RCC 7860 (cell line): ENCODE data around the gene NLK.
"Not testable (repeated sequence)": the region's sequence is repeated elsewhere in the genome, so short reads cannot be mapped to it uniquely, and the experiment has no call there.

Experiments used
- DNase-seq: peaks from one replicate; pipeline ENCODE4 v3.0.0-alpha.2; 2015; ENCODE audit warnings: low spot score
- FAIRE-seq: peaks from 2 replicates; lab custom pipeline; 2012; peaks lifted over from hg19 to GRCh38; lab: Jason Lieb, UNC

Gene NLK

GRCh38 chr17:28227316-28228108 is 185.0 kb downstream of the NLK start:
- DNase-seq = no peak
- no peak for FAIRE-seq

GRCh38 chr17:28228109-28228840 is 185.8 kb downstream of the NLK start:
- no peak for DNase-seq
- FAIRE-seq = no peak

- no peak for DNase-seq
- FAIRE-seq = no peak
Observed at GRCh38 chr17:28228986-28229729, 186.7 kb downstream of the NLK start.

GRCh38 chr17:28230011-28230410 is 187.5 kb downstream of the NLK start:
- DNase-seq (no peak), FAIRE-seq (no peak)

- not testable (repeated sequence) for FAIRE-seq, DNase-seq
Observed at GRCh38 chr17:28230607-28231006, 188.1 kb downstream of the NLK start.

- not testable (repeated sequence) for DNase-seq, FAIRE-seq
Observed at GRCh38 chr17:28231624-28232023, 189.1 kb downstream of the NLK start.

GRCh38 chr17:28232966-28233870 is 190.7 kb downstream of the NLK start:
- not testable (repeated sequence) for DNase-seq, FAIRE-seq

GRCh38 chr17:28233872-28234856 is 191.7 kb downstream of the NLK start:
- not testable (repeated sequence) for FAIRE-seq, DNase-seq

GRCh38 chr17:28235066-28235700 is 192.7 kb downstream of the NLK start:
- DNase-seq, FAIRE-seq: not testable (repeated sequence)

- DNase-seq, FAIRE-seq: not testable (repeated sequence)
Observed at GRCh38 chr17:28236033-28236653, 193.7 kb downstream of the NLK start.

- FAIRE-seq, DNase-seq: not testable (repeated sequence)
Observed at GRCh38 chr17:28238547-28239270, 196.2 kb downstream of the NLK start.

- no peak for DNase-seq
- FAIRE-seq = no peak
Observed at GRCh38 chr17:28239271-28239624, 196.8 kb downstream of the NLK start.

- no peak for FAIRE-seq
Observed at GRCh38 chr17:28240688-28241340, 198.3 kb downstream of the NLK start.

GRCh38 chr17:28242791-28243190 is 200.3 kb downstream of the NLK start:
- no peak for DNase-seq
- FAIRE-seq = no peak

More at GRCh38 chr17:28240688-28241340, 198.3 kb downstream of the NLK start:
- no peak for DNase-seq

- not testable (repeated sequence) for FAIRE-seq, DNase-seq
Observed at GRCh38 chr17:28243268-28243667, 200.8 kb downstream of the NLK start.

GRCh38 chr17:28244446-28244845 is 202.0 kb downstream of the NLK start:
- no peak for DNase-seq
- FAIRE-seq = no peak
